Left ventricle myocardium inferior (tissue), 1 donor: ENCODE data around the gene IL6. TPM values are rescaled to one million over a fixed set of nuclear protein-coding genes. Genes with fewer than 3 reads are reported as not detected.
"Not testable (repeated sequence)": the region's sequence is repeated elsewhere in the genome, so short reads cannot be mapped to it uniquely, and the experiment has no call there.

ENCODE experiments used
- DNase-seq: peaks from one replicate; pipeline ENCODE4 v3.0.0-alpha.2; 2020
- H3K27ac ChIP-seq: fragments of 200-600 bp; replicated peaks from 2 replicates; pipeline ENCODE4 v1.8.0; 2021
- H3K27me3 ChIP-seq: fragments of 200-600 bp; 2 replicates; pipeline ENCODE4 v1.8.0; 2021; ENCODE audit warnings: low read depth
- H3K36me3 ChIP-seq: fragments of 200-600 bp; 2 replicates; pipeline ENCODE4 v1.8.0; 2021
- H3K4me1 ChIP-seq: fragments of 200-600 bp; 2 replicates; pipeline ENCODE4 v1.8.0; 2021
- H3K4me3 ChIP-seq: fragments of 200-600 bp; 2 replicates; pipeline ENCODE4 v1.8.0; 2021; ENCODE audit warnings: mild to moderate bottlenecking, moderate library complexity
- H3K9me3 ChIP-seq: fragments of 200-600 bp; replicated peaks from 2 replicates; pipeline ENCODE4 v1.8.0; 2021
- CTCF ChIP-seq: fragments of 200-600 bp; IDR thresholded peaks from 2 replicates; pipeline ENCODE4 v1.8.0; 2021; ENCODE audit warnings: antibody characterized with exemption, mild to moderate bottlenecking, borderline replicate concordance
- intact Hi-C: fragments of 100-400 bp; cut with micrococcal nuclease; formaldehyde crosslinking; loops from one replicate; pipeline ENCODE4 v1.11.0; 2022
- total RNA-seq: library from RNA; stranded (reverse); fragmentation: NEBNext Ultra II Directional; extraction: Animal tissue kit (Norgen Biotek cat#: 25700); gene quantifications from one replicate; pipeline ENCODE4 v1.2.1, GENCODE V29; 2021
- donor health status: DM: no; HTN: yes; CAD: no; lungs with severe emphysema.

Gene IL6
- total RNA-seq, 1 donor from 2014 or later, result 0.69 TPM

- no peak for TF ChIP-seq CTCF
- Histone ChIP-seq H3K27ac (no peak overlapping the region), H3K36me3 (no peaks in the 10 kb centered on the region), H3K9me3 (no peaks in the 10 kb centered on the region), H3K4me3 (no peak overlapping the region), H3K4me1 (no peaks in the 10 kb centered on the region), H3K27me3 (no peaks in the 10 kb centered on the region)
- DNase-seq, result no peak
- intact Hi-C loops, result no loop called here
Measured at GRCh38 chr7:22683379-22683778, 43.6 kb upstream of the IL6 start.

GRCh38 chr7:22686620-22687019 is 40.4 kb upstream of the IL6 start:
- intact Hi-C loops, result no loop called here
- H3K36me3 ChIP-seq, result no peaks in the 10 kb centered on the region
- no peak overlapping the region for H3K27ac ChIP-seq
- no peaks in the 10 kb centered on the region for H3K9me3 ChIP-seq
- no peak for DNase-seq
- no peak for TF ChIP-seq CTCF
- no peaks in the 10 kb centered on the region for H3K27me3 ChIP-seq
- no peaks in the 10 kb centered on the region for H3K4me1 ChIP-seq
- no peak overlapping the region for H3K4me3 ChIP-seq

DNA sequence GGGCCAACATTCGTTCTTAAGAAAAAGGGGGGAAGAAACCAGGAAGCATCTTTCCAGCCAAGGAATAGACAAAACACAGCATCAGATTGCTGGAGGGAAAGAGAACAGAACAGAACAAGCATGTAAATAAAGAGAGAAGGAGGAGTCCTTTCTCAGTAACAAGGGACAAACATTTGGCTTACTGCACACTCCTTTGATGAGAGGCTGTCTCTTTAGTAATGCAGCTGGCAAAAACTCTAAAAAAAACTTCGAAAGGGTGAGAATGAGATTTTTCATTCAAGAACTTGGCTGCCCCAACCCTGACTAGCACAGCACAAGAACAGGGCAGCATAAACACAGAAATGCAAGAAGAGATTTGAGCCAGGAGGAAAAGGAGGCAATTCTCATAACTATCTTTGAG is 38.9 kb upstream of the IL6 start:
- H3K9me3 ChIP-seq, result no peaks in the 10 kb centered on the region
- no peaks in the 10 kb centered on the region for H3K27me3 ChIP-seq
- no peak overlapping the region for H3K4me3 ChIP-seq
- TF ChIP-seq CTCF, result no peak
- intact Hi-C loops, result no loop called here
- no peaks in the 10 kb centered on the region for H3K4me1 ChIP-seq
- DNase-seq, result no peak
- no peaks in the 10 kb centered on the region for H3K36me3 ChIP-seq
- H3K27ac ChIP-seq, result no peak overlapping the region

- H3K27ac ChIP-seq, H3K27me3 ChIP-seq, H3K4me1 ChIP-seq: not testable (repeated sequence)
Measured at GRCh38 chr7:22688934-22689333, 38.1 kb upstream of the IL6 start.

GRCh38 chr7:22694597-22695207 is 32.3 kb upstream of the IL6 start:
- TF ChIP-seq CTCF, result no peak

More at GRCh38 chr7:22688934-22689333, 38.1 kb upstream of the IL6 start:
- intact Hi-C loops, H3K36me3 ChIP-seq, H3K4me3 ChIP-seq, DNase-seq, H3K9me3 ChIP-seq: not testable (repeated sequence)

DNA sequence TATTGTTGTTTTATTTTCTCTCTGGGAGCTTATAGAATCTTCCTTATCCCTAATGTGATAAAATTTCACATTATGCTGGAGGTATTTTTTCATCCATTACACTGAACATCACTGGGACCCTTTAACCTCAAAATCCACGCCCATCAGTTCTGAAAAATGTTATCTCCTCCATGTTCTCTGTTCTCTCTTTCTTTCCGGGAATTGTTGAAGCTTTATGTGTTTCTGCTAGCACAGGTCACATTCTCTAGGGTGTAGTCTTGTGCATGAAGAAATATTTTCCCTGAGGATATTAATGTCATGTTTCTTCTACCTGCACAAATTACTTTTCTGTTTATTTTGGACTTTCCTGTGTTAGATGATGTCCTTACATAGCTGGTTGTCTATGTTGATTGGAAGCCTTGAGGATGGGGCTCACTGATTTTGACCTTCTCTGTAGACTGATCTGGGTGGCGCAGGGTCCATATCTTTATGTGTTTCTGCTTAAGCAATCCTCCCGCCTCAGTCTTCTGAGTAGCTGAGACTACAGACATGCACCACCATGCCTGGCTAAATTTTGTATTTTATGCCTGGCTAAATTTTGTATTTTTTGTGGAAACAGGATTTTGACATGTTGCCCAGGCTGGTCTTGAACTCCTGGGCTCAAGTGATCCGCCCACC is 31.4 kb upstream of the IL6 start:
- H3K4me1 ChIP-seq, result peaks cover 8% of the 10 kb centered on the region

More at GRCh38 chr7:22694597-22695207, 32.3 kb upstream of the IL6 start:
- Histone ChIP-seq H3K9me3 (no peaks in the 10 kb centered on the region), H3K27ac (no peak overlapping the region), H3K36me3 (no peaks in the 10 kb centered on the region), H3K4me3 (no peak overlapping the region), H3K27me3 (no peaks in the 10 kb centered on the region), H3K4me1 (peaks cover 8% of the 10 kb centered on the region)
- intact Hi-C loops, result no loop called here
- DNase-seq, result no peak

More for the DNA sequence above, 31.4 kb upstream of the IL6 start:
- H3K36me3 ChIP-seq, result no peaks in the 10 kb centered on the region
- no peak overlapping the region for H3K27ac ChIP-seq
- TF ChIP-seq CTCF, result no peak
- H3K4me3 ChIP-seq, result no peak overlapping the region
- DNase-seq, result no peak
- H3K27me3 ChIP-seq, result no peaks in the 10 kb centered on the region
- intact Hi-C loops, result no loop called here
- no peaks in the 10 kb centered on the region for H3K9me3 ChIP-seq
